Measurements from ENCODE around the gene SBSN.
A peak's percentile ranks its signal among the peaks of the same experiment; 100 is the strongest.
"Not testable (repeated sequence)": the region's sequence is repeated elsewhere in the genome, so short reads cannot be mapped to it uniquely, and the experiment has no call there.

Gene SBSN

GRCh38 chr19:35486268-35486708 is 41.8 kb downstream of the SBSN start:
- Histone ChIP-seq H3K4me3 (no peak overlapping the region), H3K27ac (no peak overlapping the region)

- H3K27ac ChIP-seq: no peak overlapping the region
- H3K4me3 ChIP-seq: no peak overlapping the region
Measured at GRCh38 chr19:35484252-35485036, 43.7 kb downstream of the SBSN start.

GRCh38 chr19:35483089-35483488 is 45.0 kb downstream of the SBSN start:
- Histone ChIP-seq H3K4me3 (no peak overlapping the region), H3K27ac (no peak overlapping the region)

GRCh38 chr19:35478794-35479677 is 49.1 kb downstream of the SBSN start:
- H3K27ac ChIP-seq: peak overlapping the region in 14 of 21 experiments; percentile 6 to 72 (median 48)

GRCh38 chr19:35476149-35476548 is 52.0 kb downstream of the SBSN start:
- Histone ChIP-seq H3K4me3 (no peak overlapping the region), H3K27ac (no peak overlapping the region)

More at GRCh38 chr19:35478794-35479677, 49.1 kb downstream of the SBSN start:
- no peak overlapping the region for H3K4me3 ChIP-seq

- not testable (repeated sequence) for H3K27ac ChIP-seq, H3K4me3 ChIP-seq
Measured at GRCh38 chr19:35474594-35474993, 53.5 kb downstream of the SBSN start.

- Histone ChIP-seq H3K27ac (no peak overlapping the region), H3K4me3 (no peak overlapping the region)
Measured at GRCh38 chr19:35474104-35474503, 54.0 kb downstream of the SBSN start.

All from skin epidermis (tissue), 12 donors.